ENCODE measurements around the gene RALA. TPM values are rescaled to one million over a fixed set of nuclear protein-coding genes. Genes with fewer than 3 reads are reported as not detected.
"Not testable (repeated sequence)": the region's sequence is repeated elsewhere in the genome, so short reads cannot be mapped to it uniquely, and the experiment has no call there.

The RALA gene
- total and polyA plus RNA-seq, 10 donors: 10.0 to 26.6 (median 19.7) TPM

GRCh38 chr7:39750253-39751077, 127.1 kb downstream of the RALA start:
- TF ChIP-seq, protein P1, sequence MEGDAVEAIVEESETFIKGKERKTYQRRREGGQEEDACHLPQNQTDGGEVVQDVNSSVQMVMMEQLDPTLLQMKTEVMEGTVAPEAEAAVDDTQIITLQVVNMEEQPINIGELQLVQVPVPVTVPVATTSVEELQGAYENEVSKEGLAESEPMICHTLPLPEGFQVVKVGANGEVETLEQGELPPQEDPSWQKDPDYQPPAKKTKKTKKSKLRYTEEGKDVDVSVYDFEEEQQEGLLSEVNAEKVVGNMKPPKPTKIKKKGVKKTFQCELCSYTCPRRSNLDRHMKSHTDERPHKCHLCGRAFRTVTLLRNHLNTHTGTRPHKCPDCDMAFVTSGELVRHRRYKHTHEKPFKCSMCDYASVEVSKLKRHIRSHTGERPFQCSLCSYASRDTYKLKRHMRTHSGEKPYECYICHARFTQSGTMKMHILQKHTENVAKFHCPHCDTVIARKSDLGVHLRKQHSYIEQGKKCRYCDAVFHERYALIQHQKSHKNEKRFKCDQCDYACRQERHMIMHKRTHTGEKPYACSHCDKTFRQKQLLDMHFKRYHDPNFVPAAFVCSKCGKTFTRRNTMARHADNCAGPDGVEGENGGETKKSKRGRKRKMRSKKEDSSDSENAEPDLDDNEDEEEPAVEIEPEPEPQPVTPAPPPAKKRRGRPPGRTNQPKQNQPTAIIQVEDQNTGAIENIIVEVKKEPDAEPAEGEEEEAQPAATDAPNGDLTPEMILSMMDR (IDR thresholded peaks at IDR 0.05 in 8 of 11, conservative IDR thresholded peaks at IDR 0.05 in 3 of 11): no peak
- no peak for TF ChIP-seq POLR2AphosphoS5 (IDR thresholded peaks at IDR 0.05)
- H3K36me3 ChIP-seq: no peaks in the 10 kb centered on the region
- intact Hi-C loops (cut with DNase I; ENCODE audit: low total_unique reads): no loop called here
- H3K4me3 ChIP-seq: no peak overlapping the region
- H3K9me3 ChIP-seq: no peaks in the 10 kb centered on the region
- no peak for DNase-seq
- no peak overlapping the region for H3K27ac ChIP-seq
- 89 to 96% (median 94%) methylated on average over 5 of the region's 5 CpGs for WGBS, 5 donors
- H3K4me1 ChIP-seq: peaks cover 0 to 9% (median 2%) of the 10 kb centered on the region in 6 donors
- H3K27me3 ChIP-seq (replicated peaks in 1 of 7): no peaks in the 10 kb centered on the region

GRCh38 chr7:39753237-39753636, 129.9 kb downstream of the RALA start:
- 95 to 100% (median 97%) methylated on average over 5 of the region's 5 CpGs for WGBS, 5 donors
- DNase-seq; H3K27me3 ChIP-seq (replicated peaks in 1 of 7); H3K27ac ChIP-seq; H3K4me1 ChIP-seq; H3K4me3 ChIP-seq; intact Hi-C loops (cut with DNase I; ENCODE audit: low total_unique reads); H3K36me3 ChIP-seq; H3K9me3 ChIP-seq: not testable (repeated sequence)

GRCh38 chr7:39753823-39754325, 130.5 kb downstream of the RALA start:
- Histone ChIP-seq H3K4me1 (no peaks in the 10 kb centered on the region), H3K36me3 (no peaks in the 10 kb centered on the region), H3K27ac (no peak overlapping the region), H3K9me3 (no peaks in the 10 kb centered on the region), H3K27me3 (replicated peaks in 1 of 7) (no peaks in the 10 kb centered on the region), H3K4me3 (no peak overlapping the region)
- intact Hi-C loops (cut with DNase I; ENCODE audit: low total_unique reads): no loop called here
- DNase-seq: no peak
- WGBS, 5 donors: 82 to 93% (median 90%) methylated on average over 5 to 29 of the region's 29 CpGs
- TF ChIP-seq POLR2AphosphoS5 (IDR thresholded peaks at IDR 0.05) (no peak), POLR2A (IDR thresholded peaks at IDR 0.05) (no peak)
- TF ChIP-seq, protein P1 (IDR thresholded peaks at IDR 0.05 in 8 of 11, conservative IDR thresholded peaks at IDR 0.05 in 3 of 11): no peak

GRCh38 chr7:39754326-39755120, 131.2 kb downstream of the RALA start:
- no peak for DNase-seq
- Histone ChIP-seq H3K9me3 (no peaks in the 10 kb centered on the region), H3K27me3 (replicated peaks in 1 of 7) (no peaks in the 10 kb centered on the region), H3K36me3 (no peaks in the 10 kb centered on the region), H3K27ac (no peak overlapping the region), H3K4me1 (no peaks in the 10 kb centered on the region), H3K4me3 (no peak overlapping the region)
- 66 to 76% (median 69%) methylated on average over 12 to 17 of the region's 17 CpGs for WGBS, 5 donors
- TF ChIP-seq POLR2A (IDR thresholded peaks at IDR 0.05): no peak
- TF ChIP-seq POLR2AphosphoS5 (IDR thresholded peaks at IDR 0.05): no peak
- TF ChIP-seq, protein P1 (IDR thresholded peaks at IDR 0.05 in 8 of 11, conservative IDR thresholded peaks at IDR 0.05 in 3 of 11): no peak
- intact Hi-C loops (cut with DNase I; ENCODE audit: low total_unique reads): no loop called here
